GM21723 (cell line): ENCODE measurements around the gene PCF11.
"Not testable (repeated sequence)": the region's sequence is repeated elsewhere in the genome, so short reads cannot be mapped to it uniquely, and the experiment has no call there.

Source experiments
- ATAC-seq: cut with Tn5 transposase; IDR thresholded peaks from one replicate; pipeline ENCODE4 v1.9.1; 2021; ENCODE audit warnings: mild to moderate bottlenecking, moderate library complexity; ENCODE audit not compliant: unreplicated experiment

PCF11 gene, protein sequence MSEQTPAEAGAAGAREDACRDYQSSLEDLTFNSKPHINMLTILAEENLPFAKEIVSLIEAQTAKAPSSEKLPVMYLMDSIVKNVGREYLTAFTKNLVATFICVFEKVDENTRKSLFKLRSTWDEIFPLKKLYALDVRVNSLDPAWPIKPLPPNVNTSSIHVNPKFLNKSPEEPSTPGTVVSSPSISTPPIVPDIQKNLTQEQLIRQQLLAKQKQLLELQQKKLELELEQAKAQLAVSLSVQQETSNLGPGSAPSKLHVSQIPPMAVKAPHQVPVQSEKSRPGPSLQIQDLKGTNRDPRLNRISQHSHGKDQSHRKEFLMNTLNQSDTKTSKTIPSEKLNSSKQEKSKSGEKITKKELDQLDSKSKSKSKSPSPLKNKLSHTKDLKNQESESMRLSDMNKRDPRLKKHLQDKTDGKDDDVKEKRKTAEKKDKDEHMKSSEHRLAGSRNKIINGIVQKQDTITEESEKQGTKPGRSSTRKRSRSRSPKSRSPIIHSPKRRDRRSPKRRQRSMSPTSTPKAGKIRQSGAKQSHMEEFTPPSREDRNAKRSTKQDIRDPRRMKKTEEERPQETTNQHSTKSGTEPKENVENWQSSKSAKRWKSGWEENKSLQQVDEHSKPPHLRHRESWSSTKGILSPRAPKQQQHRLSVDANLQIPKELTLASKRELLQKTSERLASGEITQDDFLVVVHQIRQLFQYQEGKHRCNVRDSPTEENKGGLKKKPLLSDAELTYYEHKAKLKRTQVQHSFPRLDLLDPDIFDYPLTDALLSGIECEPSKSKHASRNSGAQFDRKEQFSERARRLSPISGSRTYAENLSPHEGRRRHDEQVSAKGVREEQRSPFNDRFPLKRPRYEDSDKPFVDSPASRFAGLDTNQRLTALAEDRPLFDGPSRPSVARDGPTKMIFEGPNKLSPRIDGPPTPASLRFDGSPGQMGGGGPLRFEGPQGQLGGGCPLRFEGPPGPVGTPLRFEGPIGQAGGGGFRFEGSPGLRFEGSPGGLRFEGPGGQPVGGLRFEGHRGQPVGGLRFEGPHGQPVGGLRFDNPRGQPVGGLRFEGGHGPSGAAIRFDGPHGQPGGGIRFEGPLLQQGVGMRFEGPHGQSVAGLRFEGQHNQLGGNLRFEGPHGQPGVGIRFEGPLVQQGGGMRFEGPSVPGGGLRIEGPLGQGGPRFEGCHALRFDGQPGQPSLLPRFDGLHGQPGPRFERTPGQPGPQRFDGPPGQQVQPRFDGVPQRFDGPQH (N-terminal part only)

DNA sequence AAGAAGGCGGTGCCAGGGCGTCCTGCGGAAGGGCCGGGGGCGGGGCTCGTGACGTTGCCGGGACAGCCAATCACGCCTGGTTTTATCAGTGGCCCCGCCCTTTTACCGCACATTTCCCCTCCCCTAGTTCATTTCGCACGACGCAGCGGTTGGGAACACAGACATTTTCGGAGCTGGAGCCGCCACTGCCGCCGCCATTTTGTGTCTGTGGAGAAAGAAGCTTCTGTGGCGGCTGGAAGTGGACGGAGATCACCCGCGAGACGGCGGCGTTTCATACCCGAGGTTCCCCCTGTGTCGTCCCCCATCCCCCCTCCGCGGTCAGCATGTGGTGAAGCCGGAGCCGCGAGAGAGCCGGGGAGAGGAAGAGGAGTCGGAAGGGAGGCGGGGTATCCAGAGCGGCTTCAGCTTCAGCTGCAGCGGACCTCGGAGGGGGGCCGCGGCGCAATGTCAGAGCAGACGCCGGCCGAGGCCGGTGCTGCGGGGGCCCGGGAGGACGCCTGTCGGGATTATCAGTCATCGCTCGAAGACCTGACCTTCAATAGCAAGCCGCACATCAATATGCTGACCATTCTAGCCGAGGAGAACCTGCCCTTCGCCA, at the start of gene PCF11:
Gene PCF11 (plus strand): TSS at position 136 of the 598 bp plus-strand sequence. CDS start 309 bp downstream, at position 445.
- peak; percentile 8 for ATAC-seq

DNA sequence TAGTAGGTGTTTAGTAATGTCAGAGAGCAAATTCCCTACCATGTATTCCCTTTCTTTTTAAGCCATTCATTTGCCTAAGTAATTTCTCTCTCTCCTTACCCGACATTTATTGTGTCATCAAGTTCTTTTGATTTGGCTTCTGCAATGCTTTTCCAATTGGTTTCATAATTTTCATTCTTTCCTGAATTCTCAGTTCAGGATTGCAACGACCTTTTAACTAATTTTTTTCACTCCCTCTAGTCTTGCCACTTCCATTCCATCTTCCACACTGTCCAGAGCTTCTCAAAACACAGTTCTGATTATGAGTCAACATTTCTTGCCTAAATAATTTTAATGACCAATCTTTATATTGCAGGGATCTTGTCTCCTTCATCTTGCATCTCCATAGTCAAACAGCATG, 44.0 kb upstream of the PCF11 start:
- ATAC-seq = no peak

DNA sequence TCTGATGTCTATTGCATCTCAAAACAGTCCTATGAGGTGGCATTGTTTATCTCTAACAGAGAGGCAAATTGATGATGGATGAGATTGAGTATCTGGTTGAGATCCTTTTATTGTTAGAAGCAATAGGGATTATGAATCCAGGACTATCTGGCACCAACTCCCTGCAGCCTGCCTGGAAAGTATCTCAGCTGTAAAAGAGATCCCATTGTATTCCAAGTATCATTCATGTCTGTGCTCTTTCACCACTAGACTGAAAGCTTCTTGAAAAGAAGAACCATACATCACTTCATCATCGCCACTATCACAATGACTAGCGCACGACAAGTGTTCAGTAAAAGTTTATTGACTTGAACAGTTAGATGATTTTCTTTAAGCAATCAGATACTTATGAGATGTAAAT, 41.9 kb upstream of the PCF11 start:
- no peak for ATAC-seq

DNA sequence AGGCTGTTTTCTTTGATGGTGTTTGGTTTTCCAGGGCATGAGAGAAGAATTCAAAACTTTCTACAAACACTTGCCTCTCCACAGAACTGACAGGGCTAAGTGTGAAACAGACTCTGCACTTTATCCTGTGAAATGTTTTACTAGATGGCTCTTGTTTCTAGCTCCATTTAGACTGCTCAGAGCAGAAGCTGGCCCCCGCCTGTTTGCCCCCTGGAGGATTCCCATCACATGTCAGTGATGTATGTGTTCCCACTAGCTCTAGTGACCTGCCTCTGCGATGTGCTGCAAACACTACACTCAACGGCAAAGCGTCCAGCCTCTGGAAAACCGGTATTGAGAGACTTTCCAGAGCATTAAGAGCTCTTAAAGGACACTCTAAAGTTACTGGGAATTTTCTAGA, 41.4 kb upstream of the PCF11 start:
- no peak for ATAC-seq

DNA sequence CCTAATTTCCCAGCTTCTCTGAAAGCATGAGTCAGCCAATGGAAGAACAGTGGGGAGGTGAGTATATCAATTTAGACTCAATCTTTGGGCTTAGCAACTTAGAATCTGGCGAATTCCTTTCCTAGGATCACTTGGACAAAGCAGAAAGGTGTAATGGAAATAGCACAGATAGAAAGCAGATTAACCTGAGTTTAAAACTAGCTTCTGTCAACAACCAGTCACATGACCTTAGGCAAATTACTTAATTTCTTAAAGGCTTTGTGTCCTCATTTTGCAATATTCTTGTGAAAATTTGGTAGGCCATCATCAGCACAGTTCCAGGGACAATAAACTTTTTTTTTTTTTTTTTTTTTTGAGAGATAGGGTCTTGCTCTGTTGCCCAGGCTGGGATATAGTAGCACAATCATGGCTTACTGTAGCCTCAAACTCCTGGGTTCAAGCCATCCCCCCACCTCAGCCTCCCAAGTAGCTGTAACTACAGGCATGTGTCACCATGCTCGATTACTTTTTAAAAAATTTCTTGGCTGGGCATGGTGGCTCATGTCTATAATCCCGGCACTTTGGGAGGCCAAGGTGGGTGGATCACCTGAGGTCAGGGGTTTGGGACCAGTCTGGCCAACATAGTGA, 40.8 kb upstream of the PCF11 start:
- no peak for ATAC-seq

DNA sequence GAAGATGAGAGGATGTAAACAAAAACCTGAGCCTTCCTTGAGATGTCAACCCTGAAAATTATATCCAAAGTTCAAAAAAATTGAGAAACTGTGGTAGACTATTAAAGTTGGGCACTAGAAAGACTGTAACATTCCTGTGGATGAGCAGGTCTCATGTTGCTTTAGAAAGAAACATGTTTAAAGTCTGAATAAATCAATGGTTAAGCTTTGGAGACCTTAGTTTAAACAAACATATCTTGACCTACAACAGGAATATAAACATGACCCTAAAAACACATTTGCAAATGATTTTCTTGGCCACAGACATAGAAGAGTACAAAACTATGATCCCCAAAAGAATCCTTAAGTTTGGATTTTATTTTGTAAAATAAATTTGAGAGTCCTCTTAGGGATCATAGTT, 38.1 kb upstream of the PCF11 start:
- ATAC-seq = no peak

DNA sequence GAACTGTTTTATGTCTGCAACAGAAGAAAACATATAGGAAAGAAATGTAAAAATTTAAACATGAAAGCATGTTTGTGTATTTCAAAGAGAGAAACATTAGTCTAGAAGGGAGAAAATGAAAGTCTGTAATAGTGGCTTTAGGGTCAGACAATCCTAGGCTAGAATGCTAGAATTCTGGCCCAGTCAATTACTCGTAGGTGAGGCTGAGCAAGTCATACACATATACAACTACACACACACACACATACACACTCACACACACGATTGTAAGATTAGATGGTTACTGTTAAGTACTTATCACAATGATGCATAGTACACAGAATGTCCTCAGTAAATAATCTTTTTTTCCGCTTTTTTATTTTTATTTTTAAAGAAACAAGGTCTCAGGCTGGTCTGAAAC, 37.7 kb upstream of the PCF11 start:
- no peak for ATAC-seq

DNA sequence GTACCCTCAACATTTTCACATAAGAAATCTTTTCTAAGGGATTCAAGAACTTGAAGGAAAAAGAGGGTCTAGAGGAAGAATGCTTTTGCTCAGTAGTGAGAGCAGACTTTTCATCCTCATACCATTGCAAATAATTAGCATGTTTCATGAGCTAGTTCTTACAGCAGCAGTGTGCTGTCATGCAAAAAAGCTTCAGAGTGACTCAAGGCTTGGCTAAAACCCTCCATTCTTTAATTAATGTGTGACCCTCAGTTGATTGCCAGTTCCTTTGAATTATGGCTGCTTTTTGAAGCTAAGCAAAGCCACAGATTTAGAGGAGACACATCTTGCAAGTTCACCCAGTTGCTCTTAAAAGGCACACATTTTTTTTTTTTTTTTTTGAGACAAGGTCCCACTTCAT, 36.6 kb upstream of the PCF11 start:
- no peak for ATAC-seq

DNA sequence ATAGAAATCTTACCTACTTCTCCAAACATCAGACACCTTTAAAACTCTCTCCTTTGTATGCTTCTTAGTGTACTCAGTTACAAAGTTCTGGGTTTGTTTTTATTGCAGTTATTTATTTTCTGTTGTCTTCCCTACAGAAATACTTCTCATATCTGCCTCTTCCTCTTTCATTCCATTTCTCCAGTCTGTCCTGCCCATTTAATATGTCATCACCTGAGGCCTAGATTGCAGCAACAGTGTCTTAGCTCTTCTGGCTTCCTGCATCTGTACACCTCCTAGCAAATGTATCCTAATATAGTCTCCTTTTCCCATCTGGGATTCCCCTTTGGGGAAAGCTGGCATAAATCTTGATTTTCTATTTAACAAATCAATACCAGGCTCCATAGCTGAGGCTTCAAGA, 34.9 kb upstream of the PCF11 start:
- no peak for ATAC-seq

DNA sequence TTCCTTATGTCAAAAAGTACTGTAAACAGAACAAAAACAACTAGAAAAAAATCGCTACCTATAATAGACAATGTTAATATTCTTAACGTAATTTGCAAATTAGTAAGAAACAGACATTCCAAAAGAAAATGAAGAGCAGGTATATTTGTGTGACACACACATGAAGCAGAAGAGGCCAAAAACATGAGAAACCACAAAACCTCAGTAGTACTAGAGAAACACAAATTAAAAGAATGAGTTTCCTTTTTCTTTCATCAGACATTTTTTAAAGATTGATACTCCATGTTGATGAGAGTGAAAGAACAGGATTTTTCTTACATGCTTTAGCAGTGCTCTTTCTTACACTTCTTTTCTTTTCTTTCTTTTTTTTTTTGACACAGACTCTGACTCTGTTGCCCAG, 34.2 kb upstream of the PCF11 start:
- ATAC-seq = no peak

DNA sequence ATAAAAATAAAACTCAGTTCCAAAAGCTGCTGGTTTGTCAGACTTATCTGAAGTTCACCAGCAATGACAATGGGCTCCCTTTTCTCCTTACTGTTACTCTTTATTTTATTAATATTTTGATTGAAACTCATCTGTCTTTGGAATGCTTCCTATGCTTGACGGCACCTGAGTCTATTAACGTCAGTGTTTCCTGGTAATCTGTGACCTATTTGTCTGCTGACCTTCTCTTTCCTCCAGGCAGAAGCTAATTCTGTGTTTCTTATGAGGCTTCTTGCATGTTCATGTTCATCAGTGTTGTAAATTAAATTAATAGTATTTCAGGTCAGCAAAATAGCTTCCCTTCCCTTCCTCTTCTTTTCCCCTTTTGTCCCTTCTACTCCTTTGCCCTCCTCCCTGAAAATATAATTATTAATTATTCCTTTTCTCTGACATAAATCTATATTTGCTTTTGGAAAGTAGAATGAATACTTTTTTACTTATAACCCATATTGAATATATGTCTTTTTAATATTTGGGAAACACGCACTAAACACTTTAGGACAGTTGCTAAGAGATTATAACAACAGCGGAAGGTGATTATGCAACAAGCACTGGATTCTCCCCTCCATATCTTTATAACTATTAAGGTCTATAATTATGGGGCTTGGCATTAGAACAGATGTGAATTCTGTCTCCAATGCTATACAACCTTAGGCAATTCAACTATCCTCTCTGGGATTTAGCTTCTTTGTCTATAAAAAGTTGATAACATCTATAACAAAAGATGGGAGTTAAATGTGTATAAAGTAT, 32.1 kb upstream of the PCF11 start:
- ATAC-seq = no peak

DNA sequence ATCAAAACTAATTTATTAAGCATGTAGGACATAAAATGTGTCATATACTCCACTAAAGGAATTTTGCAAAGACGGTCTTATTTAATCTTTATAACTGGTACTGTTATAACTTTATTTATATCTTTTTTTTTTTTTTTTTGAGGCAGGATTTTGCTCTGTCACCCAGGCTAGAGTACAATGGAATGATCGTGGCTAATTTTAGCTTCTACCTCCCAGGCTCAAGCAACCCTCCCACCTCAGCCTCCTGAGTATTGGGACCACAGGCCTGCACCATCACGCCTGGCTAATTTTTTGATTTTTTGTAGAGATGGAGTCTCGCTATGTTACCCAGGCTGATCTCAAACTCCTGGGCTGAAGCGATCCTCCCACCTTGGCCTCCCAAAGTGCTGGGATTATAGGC, 31.4 kb upstream of the PCF11 start:
- no peak for ATAC-seq

DNA sequence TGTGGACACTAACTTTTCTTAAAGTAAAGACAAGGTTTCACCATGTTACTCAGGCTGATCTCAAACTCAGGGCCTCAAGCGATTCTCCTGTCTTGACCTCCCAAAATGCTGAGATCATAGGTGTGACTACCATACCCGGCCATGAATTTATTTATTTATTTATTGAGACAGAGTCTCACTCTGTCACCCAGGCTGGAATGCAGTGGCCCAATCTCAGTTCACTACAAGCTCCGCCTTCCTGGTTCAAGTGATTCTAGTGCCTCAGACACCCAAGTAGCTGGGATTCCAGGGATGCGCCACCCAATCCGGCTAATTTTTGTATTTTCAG, 29.7 kb upstream of the PCF11 start:
- ATAC-seq = no peak

DNA sequence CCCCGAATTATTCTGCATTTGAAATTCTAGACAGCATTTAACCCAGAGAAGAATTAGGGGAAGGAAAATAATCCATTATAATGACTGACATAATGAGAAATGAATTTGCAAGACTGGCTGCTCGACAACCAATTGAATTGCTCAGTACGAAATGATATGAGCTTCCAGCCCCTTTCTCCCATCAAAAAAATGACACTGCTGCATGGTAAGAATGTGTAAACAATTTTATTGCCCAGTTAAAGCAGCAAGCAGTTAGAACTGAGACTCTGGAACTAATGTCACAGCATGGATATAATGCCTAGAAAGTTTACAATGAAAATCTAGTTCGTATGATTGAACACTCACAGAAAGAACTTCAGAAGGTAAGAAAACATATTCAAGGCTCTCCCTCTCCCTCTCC, 24.7 kb upstream of the PCF11 start:
- ATAC-seq = no peak

DNA sequence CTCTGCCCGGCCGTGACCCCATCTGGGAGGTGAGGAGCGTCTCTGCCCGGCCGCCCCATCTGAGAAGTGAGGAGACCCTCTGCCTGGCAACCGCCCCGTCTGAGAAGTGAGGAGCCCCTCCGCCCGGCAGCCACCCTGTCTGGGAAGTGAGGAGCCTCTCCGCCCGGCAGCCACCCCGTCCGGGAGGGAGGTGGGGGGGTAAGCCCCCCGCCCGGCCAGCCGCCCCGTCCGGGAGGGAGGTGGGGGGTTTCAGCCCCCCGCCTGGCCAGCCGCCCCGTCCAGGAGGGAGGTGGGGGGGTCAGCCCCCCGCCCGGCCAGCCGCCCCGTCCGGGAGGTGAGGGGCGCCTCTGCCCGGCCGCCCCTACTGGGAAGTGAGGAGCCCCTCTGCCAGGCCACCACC, 23.7 kb upstream of the PCF11 start:
- not testable (repeated sequence) for ATAC-seq

DNA sequence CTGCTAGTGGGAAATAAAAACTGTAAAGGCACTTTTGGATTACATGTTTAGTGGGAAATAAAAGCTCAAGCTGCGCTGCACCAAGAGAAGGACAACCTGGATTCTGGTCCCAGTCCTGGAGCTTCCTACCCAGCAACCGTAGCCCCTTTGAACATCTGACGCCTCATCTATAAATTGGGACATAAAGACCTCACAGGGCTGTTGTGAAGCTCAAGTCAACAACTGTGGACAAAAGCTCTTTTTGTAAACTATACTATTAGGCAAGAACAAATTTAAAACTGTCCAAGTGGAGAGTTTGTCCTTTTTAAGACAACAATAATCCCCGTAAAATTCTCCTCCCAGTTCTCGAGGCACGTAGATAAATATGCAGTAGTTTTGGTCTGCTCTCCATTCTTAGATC, 17.6 kb upstream of the PCF11 start:
- no peak for ATAC-seq

DNA sequence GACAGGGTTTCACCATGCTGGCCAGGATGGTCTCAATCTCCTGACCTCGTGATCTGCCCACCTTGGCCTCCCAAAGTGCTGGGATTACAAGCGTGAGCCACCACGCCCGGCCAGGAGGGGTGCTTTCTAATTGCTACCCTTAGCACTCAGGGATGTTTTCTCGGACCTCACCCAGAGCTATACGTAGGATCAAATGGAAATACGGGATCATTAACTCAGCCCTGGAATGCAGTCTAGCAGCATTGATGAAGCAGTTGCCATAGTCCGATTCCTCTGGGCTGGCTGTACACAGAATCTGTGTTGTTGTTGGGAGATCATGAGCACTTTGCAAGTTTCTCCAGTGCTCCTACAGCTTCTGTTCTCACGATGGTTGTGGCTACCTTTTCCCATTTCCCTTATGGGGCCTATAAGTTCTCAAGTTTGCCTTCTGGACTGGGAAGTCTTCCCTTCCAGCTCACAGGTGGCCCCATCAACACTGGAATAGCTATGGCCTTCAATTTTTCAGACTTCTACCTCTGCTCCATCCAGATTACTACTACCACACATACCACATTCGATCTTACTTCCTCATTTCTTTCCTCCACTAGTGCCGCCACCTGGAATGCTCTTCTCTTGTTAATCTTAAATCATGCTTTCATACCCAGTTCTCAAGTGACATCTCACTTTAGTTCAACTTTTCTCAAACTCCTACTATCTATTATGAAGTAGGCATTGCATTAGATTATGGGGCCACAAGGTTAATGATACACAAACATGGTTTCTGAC, 16.1 kb upstream of the PCF11 start:
- ATAC-seq = peak; percentile 90

DNA sequence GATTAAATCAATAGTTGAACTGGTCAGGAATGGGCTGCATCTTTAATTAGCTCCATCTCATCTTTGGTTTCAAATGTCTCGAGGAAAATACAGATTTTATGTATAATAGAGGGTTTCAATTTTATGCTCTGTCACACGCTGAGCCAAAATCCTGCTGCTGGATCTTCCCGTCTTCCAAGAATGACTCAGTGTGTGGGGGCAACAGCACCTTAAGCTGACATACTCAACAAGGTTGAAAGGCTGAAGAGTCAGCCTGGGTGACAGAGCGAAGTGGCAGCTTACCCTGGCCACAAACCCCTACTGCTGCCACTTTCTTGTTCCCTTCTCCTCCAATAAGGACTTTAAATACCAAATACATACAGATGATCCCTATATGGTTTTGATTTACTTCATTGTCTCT, 9.0 kb upstream of the PCF11 start:
- no peak for ATAC-seq

DNA sequence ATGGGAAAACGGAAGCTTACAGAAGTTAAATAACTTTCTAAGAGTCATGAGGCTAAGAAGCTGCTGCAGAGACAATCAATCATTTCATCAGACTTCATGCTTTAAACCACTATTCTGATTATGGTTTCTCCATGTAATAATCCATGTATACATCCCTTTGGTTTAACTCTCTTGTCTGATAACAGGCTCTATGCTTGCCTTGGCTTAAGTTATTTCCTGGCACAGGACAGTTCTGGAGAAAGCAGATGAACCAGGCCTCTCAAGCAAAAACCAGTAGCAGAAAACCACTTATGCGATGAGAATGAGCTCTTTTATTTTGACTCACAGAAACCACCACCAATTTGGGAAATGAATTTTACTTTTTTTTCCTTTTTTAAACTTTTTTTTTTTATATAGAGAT, 6.5 kb upstream of the PCF11 start:
- ATAC-seq = no peak
